HUES6 (cell line): ENCODE measurements around the gene ADARB2.

Experiments used
- H3K27ac ChIP-seq: 2 replicates; pipeline ENCODE4 v1.7.0; 2013; ENCODE audit warnings: low read depth, mild to moderate bottlenecking, low read length, inconsistent platforms
- H3K27me3 ChIP-seq: 2 replicates; pipeline ENCODE4 v1.6.1; 2013; ENCODE audit warnings: low read length; ENCODE audit not compliant: control insufficient read depth, insufficient read depth
- H3K36me3 ChIP-seq: 2 replicates; pipeline ENCODE4 v1.6.1; 2013; ENCODE audit warnings: low read length; ENCODE audit not compliant: control insufficient read depth, insufficient read depth
- H3K4me1 ChIP-seq: 2 replicates; pipeline ENCODE4 v1.6.1; 2013; ENCODE audit warnings: low read length; ENCODE audit not compliant: control insufficient read depth, insufficient read depth
- H3K4me3 ChIP-seq: 2 replicates; pipeline ENCODE4 v1.5.1; 2013; ENCODE audit warnings: low read depth, low read length
- H3K9ac ChIP-seq: one replicate; pipeline ENCODE4 v1.6.1; 2013; ENCODE audit warnings: mild to moderate bottlenecking, low read length
- H3K9me3 ChIP-seq: 2 replicates; pipeline ENCODE4 v1.6.1; 2013; ENCODE audit warnings: low read depth, low read length; ENCODE audit not compliant: control insufficient read depth, insufficient read depth

The ADARB2 gene

DNA sequence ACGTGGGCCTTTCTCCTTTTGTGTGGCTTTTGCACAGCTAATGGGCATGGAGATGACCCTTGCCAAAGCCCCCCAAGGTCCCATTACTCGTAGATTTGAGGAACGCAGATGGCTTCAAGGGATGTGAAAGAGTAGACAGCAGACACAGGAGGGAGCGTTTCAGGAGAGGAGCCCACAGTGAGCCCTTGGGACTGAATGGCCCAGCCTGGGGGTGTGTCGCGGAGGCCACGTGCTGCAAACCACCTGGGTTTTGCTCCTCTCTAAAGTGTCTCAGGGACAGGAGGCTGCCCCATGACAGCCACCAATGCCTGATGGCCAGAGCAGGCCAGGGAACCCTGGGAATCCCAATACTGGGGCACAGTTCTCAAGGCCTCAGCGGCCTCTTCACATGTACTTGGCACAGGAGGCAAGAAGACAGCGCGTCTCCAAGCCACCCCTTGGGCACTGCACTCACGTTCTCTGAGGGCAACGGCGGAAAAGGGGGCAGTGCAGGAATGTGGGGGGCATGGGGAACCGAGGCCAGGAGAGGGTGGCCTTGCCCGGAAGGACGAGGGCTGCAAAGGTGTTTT, 495.9 kb downstream of the ADARB2 start:
- Histone ChIP-seq H3K9ac (no peak overlapping the region), H3K9me3 (no peaks in the 10 kb centered on the region), H3K4me1 (peaks cover 23% of the 10 kb centered on the region; the same call in 1 of the 2 replicates), H3K27me3 (no peaks in the 10 kb centered on the region), H3K27ac (peak overlapping the region; percentile 87; the same call in 1 of the 2 replicates), H3K36me3 (no peaks in the 10 kb centered on the region), H3K4me3 (no peak overlapping the region; the same call in 1 of the 2 replicates)

DNA sequence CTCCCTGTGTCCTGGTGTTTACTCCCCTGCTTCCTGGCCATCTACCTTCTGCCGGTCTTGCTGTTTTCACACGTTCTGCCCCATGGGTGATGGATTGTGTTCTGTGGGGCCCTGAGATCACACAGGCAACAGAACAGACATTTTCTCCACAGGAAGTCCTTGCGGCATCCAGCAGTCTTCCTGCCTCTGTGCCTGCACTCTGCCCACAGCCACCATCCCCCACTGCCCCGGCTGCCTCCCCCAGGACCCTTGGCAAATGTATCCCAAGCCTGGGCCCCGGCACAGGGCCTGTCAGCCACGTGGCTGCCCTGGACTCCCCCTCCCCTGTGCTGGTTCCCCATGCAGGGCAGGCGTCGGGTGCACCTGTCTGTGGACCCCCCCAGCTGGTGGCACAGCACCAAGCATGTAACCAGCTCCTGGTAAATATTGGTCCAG, 497.0 kb downstream of the ADARB2 start:
- Histone ChIP-seq H3K27ac (peak overlapping the region; percentile 87), H3K36me3 (no peaks in the 10 kb centered on the region), H3K27me3 (no peaks in the 10 kb centered on the region), H3K4me1 (peaks cover 23% of the 10 kb centered on the region; the same call in 1 of the 2 replicates), H3K9me3 (no peaks in the 10 kb centered on the region), H3K4me3 (peak overlapping the region; percentile 27), H3K9ac (peak overlapping the region; percentile 50)

DNA sequence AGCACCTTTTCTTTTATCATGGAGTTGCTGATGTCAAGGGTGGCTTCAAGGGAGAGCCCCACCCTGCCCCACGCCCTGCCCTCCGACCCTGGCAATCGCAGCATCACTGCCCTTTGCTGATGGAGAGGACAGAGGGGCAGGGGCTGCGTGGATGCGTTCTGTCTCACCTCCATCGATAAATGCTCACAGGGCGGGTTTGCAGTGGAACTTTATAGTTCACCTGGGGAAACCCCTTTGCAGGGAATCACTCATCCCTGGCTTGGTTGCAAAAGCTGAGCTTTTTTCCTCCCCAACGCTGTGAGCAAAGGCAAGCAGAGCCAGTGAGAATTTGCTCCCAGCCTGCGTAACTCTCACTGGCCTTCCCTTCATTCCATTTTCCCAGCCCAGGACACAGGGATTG, 504.3 kb downstream of the ADARB2 start:
- no peak overlapping the region for H3K9ac ChIP-seq
- no peaks in the 10 kb centered on the region for H3K9me3 ChIP-seq
- peaks cover 10% of the 10 kb centered on the region; the same call in 1 of the 2 replicates for H3K27me3 ChIP-seq
- H3K4me1 ChIP-seq, result peaks cover 5% of the 10 kb centered on the region; the same call in 1 of the 2 replicates
- H3K36me3 ChIP-seq, result peaks cover 3% of the 10 kb centered on the region; the same call in 1 of the 2 replicates
- no peak overlapping the region for H3K4me3 ChIP-seq
- no peak overlapping the region for H3K27ac ChIP-seq

DNA sequence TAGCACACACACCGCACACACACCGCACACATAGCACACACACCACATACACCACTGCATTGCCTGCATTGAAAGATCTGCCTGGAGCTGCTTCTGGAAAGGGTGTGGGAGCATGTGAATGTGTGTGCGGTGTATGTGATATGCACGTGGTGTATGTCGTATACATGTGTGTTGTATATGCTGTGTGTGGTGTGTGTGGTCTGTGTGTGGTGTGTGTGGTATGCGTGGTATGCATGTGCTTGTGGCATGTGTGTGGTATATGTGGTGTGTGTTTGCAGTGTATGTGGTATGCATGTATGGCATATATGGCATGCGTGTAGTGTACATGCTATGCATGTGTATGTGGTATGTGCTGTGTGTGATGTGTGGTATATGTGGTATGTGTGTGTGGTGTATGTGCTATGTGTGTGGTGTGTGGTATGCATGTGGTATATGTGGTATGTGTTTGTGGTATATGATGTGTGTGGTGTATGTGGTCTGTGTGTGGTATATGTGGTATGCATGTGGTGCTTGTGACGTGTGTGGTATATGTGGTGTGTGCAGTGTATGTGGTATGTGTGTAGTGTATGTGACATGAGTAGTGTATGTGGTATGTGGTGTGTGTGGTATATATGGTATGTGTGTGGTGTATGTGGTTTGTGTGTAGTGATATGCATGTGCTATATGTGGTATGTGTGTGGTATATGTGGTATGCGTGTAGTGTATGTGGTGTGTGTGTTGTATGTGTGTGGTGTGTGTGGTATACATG, 505.0 kb downstream of the ADARB2 start:
- peaks cover 3% of the 10 kb centered on the region; the same call in 1 of the 2 replicates for H3K36me3 ChIP-seq
- H3K4me3 ChIP-seq, result no peak overlapping the region
- no peaks in the 10 kb centered on the region for H3K9me3 ChIP-seq
- no peak overlapping the region for H3K9ac ChIP-seq
- H3K27me3 ChIP-seq, result peaks cover 10% of the 10 kb centered on the region; the same call in 1 of the 2 replicates
- H3K4me1 ChIP-seq, result peaks cover 5% of the 10 kb centered on the region; the same call in 1 of the 2 replicates
- no peak overlapping the region for H3K27ac ChIP-seq

DNA sequence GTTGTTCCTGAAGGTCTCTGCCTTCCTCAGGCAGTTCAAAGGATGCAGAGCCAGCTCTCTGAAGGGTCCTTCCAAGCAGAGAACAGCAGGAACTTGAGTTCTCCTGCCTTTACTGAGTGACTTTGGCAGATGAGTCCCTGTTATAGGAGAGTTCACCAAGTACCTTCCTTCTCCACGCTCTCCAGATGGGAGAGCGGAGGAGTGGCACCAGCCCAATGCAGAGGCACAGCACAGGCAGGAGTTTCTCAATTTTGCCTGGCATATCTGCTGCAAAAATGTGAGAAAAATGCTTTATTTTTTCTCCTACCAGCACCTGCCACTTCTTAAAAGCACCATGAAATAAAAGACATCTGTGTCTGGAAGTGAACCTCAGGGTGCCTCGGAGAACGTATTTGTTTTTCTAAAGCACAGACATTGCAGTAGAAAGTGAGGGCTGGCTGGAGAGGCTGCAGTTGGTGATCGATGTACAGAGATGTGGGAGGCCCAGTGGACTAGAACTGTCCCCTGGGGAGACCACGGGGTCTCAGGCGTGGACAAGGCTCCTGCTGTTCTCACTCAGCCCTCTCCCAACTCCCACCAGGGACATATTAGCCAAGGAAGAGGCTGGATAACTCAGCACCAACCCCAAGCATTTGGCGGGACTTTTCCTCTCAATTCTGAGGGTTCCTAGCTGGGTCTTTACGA, 506.6 kb downstream of the ADARB2 start:
- Histone ChIP-seq H3K4me3 (no peak overlapping the region), H3K4me1 (peaks cover 5% of the 10 kb centered on the region; the same call in 1 of the 2 replicates), H3K36me3 (peaks cover 3% of the 10 kb centered on the region; the same call in 1 of the 2 replicates), H3K9ac (no peak overlapping the region), H3K27ac (no peak overlapping the region), H3K27me3 (peaks cover 10% of the 10 kb centered on the region; the same call in 1 of the 2 replicates), H3K9me3 (no peaks in the 10 kb centered on the region)

DNA sequence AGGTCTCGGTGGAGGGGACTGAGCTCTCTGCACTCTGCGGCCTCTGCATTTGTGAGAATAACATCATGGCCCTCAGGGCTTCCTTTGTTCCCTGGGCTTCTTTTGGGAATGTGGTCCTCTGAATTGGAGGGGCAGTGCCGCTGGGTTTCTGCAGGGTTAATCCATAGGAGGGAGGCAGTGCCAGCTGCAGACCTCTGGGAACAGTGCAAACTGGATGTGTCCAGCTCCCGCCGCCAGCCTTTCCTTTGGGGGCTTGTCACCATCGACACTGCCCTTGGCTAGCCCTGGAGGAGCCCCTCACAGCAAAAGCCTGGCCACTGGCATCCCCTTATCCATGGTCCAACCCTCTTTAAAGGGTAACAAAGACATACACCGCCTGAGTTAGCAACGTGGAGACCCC, 507.2 kb downstream of the ADARB2 start:
- Histone ChIP-seq H3K4me1 (peaks cover 5% of the 10 kb centered on the region; the same call in 1 of the 2 replicates), H3K36me3 (peaks cover 3% of the 10 kb centered on the region; the same call in 1 of the 2 replicates), H3K27ac (no peak overlapping the region), H3K4me3 (no peak overlapping the region), H3K27me3 (peaks cover 10% of the 10 kb centered on the region; the same call in 1 of the 2 replicates), H3K9me3 (no peaks in the 10 kb centered on the region), H3K9ac (no peak overlapping the region)

DNA sequence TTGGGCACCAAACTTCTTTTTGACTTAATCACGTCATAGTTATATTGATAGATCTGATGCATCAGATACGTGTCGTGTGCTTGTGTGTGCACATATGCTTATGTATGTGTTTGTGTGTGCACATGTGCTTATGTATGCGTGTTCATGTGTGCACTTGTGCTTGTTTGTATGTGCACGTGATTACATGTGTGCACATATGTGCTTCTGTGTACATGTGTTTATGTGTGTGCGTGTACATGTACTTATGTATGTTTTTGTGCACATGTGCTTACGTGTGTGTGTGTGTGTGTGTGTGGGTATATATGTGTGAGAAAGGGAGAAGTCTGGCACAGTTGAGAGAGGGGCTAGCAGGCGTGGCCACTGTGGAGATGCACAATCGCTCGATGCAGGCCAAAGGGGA, 507.8 kb downstream of the ADARB2 start:
- Histone ChIP-seq H3K4me1 (peaks cover 5% of the 10 kb centered on the region; the same call in 1 of the 2 replicates), H3K9me3 (no peaks in the 10 kb centered on the region), H3K27ac (no peak overlapping the region), H3K4me3 (no peak overlapping the region), H3K36me3 (peaks cover 3% of the 10 kb centered on the region; the same call in 1 of the 2 replicates), H3K27me3 (peaks cover 10% of the 10 kb centered on the region; the same call in 1 of the 2 replicates), H3K9ac (no peak overlapping the region)

DNA sequence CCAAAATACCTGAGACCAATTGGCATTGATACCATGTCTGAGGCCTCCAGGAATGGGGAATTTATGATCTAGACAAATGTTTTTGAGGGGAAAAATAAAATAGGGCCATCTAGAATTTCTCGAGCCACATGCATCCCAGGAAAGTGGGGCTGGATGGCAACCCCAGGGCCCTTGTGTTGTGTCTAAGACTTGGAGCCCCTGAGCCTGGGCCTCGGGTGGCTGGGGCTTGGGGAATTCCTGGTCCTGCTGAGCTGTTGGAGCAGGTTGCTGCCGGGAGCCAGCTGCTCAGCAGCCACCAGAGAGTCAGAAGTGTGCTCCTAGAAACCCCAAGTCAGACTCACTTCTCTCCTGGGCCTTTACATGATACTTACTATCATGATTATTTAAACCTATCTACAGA, 508.2 kb downstream of the ADARB2 start:
- H3K36me3 ChIP-seq, result peaks cover 3% of the 10 kb centered on the region; the same call in 1 of the 2 replicates
- H3K9me3 ChIP-seq, result no peaks in the 10 kb centered on the region
- H3K4me1 ChIP-seq, result peaks cover 5% of the 10 kb centered on the region; the same call in 1 of the 2 replicates
- no peak overlapping the region for H3K9ac ChIP-seq
- H3K27ac ChIP-seq, result no peak overlapping the region
- H3K27me3 ChIP-seq, result peaks cover 7% of the 10 kb centered on the region; the same call in 1 of the 2 replicates
- no peak overlapping the region for H3K4me3 ChIP-seq

DNA sequence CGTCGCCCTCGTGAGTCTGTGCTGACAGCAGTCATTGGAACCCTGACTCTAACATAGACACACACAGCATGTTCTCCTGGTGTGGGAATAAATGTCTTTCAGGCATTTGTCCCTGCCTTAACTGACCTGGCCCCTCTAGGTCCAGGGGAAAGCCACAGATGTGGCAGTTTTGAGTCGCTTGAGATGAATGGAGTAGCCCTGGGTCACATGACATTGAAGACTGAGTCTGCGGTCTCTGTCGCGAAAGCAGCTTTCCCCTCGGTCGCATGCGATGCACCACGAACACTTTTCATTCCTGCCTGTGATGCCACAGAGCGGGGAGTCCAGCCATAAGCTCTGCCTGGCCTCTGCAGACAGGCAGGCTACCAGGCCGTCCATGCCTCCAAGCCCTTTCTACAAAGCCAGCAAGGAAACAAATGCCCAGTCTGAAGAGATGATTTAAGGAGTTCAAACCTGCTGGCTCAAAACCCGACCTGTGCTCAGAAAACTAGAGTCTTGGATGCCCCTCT, 508.8 kb downstream of the ADARB2 start:
- H3K36me3 ChIP-seq, result peaks cover 3% of the 10 kb centered on the region; the same call in 1 of the 2 replicates
- H3K9ac ChIP-seq, result no peak overlapping the region
- peaks cover 5% of the 10 kb centered on the region; the same call in 1 of the 2 replicates for H3K27me3 ChIP-seq
- H3K4me3 ChIP-seq, result no peak overlapping the region
- peaks cover 4% of the 10 kb centered on the region; the same call in 1 of the 2 replicates for H3K4me1 ChIP-seq
- no peak overlapping the region for H3K27ac ChIP-seq
- H3K9me3 ChIP-seq, result no peaks in the 10 kb centered on the region

DNA sequence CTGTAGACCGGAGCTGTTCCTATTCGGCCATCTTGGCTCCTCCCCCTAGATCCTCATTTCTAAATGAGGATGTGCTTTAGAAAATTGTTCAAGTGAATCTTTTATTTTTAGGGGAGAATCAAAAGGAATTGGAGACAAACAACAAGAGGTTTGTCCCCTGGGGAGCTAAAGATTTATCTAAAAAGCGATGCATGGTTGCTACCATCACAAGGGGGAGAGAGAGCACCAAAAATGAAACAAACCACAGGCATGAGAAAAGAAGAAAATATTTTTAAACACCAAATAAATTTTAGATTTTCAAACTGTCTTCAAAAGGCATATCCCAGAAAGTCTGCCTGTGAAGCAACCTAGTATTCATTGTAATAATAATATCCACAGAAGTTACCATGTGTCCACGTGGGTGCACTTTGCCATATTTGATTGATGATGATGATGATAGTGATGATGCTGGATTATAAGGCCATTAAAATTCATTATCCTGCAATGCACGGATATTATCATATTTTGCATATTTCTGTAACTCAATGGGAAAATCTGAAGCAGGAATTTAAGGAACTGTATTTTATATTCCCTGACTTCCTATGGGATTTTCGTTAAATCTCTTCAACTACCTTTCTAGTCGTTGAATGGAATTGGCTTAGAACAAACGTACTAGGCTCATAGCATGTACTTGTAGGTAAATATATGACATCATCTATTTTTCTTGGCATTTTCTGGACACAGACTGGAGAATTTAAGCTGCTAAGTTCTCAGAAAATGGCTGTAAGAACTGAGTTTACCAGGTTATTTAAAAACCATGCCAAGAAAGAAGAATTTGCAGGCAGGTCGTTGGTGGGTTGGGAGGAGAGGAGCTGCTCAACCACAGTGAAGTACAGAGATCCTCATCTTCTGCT, 509.6 kb downstream of the ADARB2 start:
- peak overlapping the region; percentile 49; the same call in 1 of the 2 replicates for H3K4me3 ChIP-seq
- H3K9me3 ChIP-seq, result no peaks in the 10 kb centered on the region
- peaks cover 3% of the 10 kb centered on the region; the same call in 1 of the 2 replicates for H3K36me3 ChIP-seq
- H3K27ac ChIP-seq, result no peak overlapping the region
- no peaks in the 10 kb centered on the region for H3K4me1 ChIP-seq
- peaks cover 5% of the 10 kb centered on the region; the same call in 1 of the 2 replicates for H3K27me3 ChIP-seq
- H3K9ac ChIP-seq, result no peak overlapping the region
